ENCODE results near the gene GRAPL.
"Not testable (repeated sequence)": the region's sequence is repeated elsewhere in the genome, so short reads cannot be mapped to it uniquely, and the experiment has no call there.

The GRAPL gene

GRCh38 chr17:19188870-19189708 is 61.7 kb downstream of the GRAPL start:
- DNase-seq (ENCODE audit: low spot score) = not testable (repeated sequence)

- not testable (repeated sequence) for DNase-seq (ENCODE audit: low spot score)
These were observed 62.5 kb downstream of the GRAPL start for GRCh38 chr17:19189781-19190405.

GRCh38 chr17:19196382-19197204 is 69.2 kb downstream of the GRAPL start:
- not testable (repeated sequence) for DNase-seq (ENCODE audit: low spot score)

GRCh38 chr17:19202448-19202847 is 75.1 kb downstream of the GRAPL start:
- not testable (repeated sequence) for DNase-seq (ENCODE audit: low spot score)

GRCh38 chr17:19203429-19203828 is 76.0 kb downstream of the GRAPL start:
- DNase-seq (ENCODE audit: low spot score) = not testable (repeated sequence)
